ENCODE measurements around the gene MALRD1. TPM values are rescaled to one million over a fixed set of nuclear protein-coding genes. Genes with fewer than 3 reads are reported as not detected.

Gene MALRD1
- total RNA-seq, 1 experiment from 2014 or later: not detected

- H3K9me3 ChIP-seq (ENCODE audit: control insufficient read depth, insufficient read depth, low read depth, low read length): no peaks in the 10 kb centered on the region
- ATAC-seq (no peak), DNase-seq (ENCODE audit: low read depth, low spot score) (no peak)
- in situ Hi-C loops (cut with HindIII; ENCODE audit: low pct_unique_long_range_greater_than_20kb, low sequenced_read_pairs) (no loop called here), intact Hi-C loops (cut with micrococcal nuclease; ENCODE audit: unreplicated experiment) (no loop called here)
- BruUV-seq (replicated peaks): no TSS peak
- no peak for TF ChIP-seq CTCF (IDR thresholded peaks at IDR 0.05)
- TF ChIP-seq TCF7L2 (IDR thresholded peaks at IDR 0.05; ENCODE audit: low read depth, low read length): no peak
- no peak for TF ChIP-seq REST (IDR thresholded peaks at IDR 0.05; ENCODE audit: insufficient read depth in 1 of 2, low read depth in 2 of 2, low read length in 1 of 2)
- TF ChIP-seq POLR2AphosphoS5 (IDR thresholded peaks at IDR 0.05; ENCODE audit: low read depth, low read length): no peak
- TF ChIP-seq SIN3A (IDR thresholded peaks at IDR 0.05; ENCODE audit: borderline replicate concordance, insufficient read depth, low read depth, low read length): no peak
- no peaks in the 10 kb centered on the region for H3K4me1 ChIP-seq (ENCODE audit: control insufficient read depth, insufficient read depth, low read length)
- no peak overlapping the region for H3K27ac ChIP-seq (ENCODE audit: low read length)
- ChIA-PET POLR2A (no interaction called here), CTCF (no interaction called here)
- no peaks in the 10 kb centered on the region for H3K36me3 ChIP-seq (ENCODE audit: control insufficient read depth, insufficient read depth, low read length)
- H3K27me3 ChIP-seq (ENCODE audit: control insufficient read depth, insufficient read depth, low read length): no peaks in the 10 kb centered on the region
- H3K4me3 ChIP-seq (ENCODE audit: low read depth in 2 of 2, low read length in 2 of 2): no peak overlapping the region
Observed at GRCh38 chr10:19762026-19762425, 713.4 kb downstream of the MALRD1 start.

- intact Hi-C loops (cut with micrococcal nuclease; ENCODE audit: unreplicated experiment) (no loop called here), in situ Hi-C loops (cut with HindIII; ENCODE audit: low pct_unique_long_range_greater_than_20kb, low sequenced_read_pairs) (no loop called here)
- no peak for TF ChIP-seq REST (IDR thresholded peaks at IDR 0.05; ENCODE audit: insufficient read depth in 1 of 2, low read depth in 2 of 2, low read length in 1 of 2)
- no peak for TF ChIP-seq SIN3A (IDR thresholded peaks at IDR 0.05; ENCODE audit: borderline replicate concordance, insufficient read depth, low read depth, low read length)
- no peak for TF ChIP-seq POLR2AphosphoS5 (IDR thresholded peaks at IDR 0.05; ENCODE audit: low read depth, low read length)
- TF ChIP-seq CTCF (IDR thresholded peaks at IDR 0.05): no peak
- TF ChIP-seq TCF7L2 (IDR thresholded peaks at IDR 0.05; ENCODE audit: low read depth, low read length): no peak
- Histone ChIP-seq H3K4me3 (ENCODE audit: low read depth in 2 of 2, low read length in 2 of 2) (no peak overlapping the region), H3K27me3 (ENCODE audit: control insufficient read depth, insufficient read depth, low read length) (no peaks in the 10 kb centered on the region), H3K9me3 (ENCODE audit: control insufficient read depth, insufficient read depth, low read depth, low read length) (no peaks in the 10 kb centered on the region), H3K36me3 (ENCODE audit: control insufficient read depth, insufficient read depth, low read length) (no peaks in the 10 kb centered on the region), H3K27ac (ENCODE audit: low read length) (no peak overlapping the region), H3K4me1 (ENCODE audit: control insufficient read depth, insufficient read depth, low read length) (no peaks in the 10 kb centered on the region)
- ATAC-seq (no peak), DNase-seq (ENCODE audit: low read depth, low spot score) (no peak)
- ChIA-PET CTCF (no interaction called here), POLR2A (no interaction called here)
- BruUV-seq (replicated peaks): no TSS peak
Observed at GRCh38 chr10:19764111-19764510, 715.5 kb downstream of the MALRD1 start.

All from Panc1 (cell line).